Caco-2 (cell line): ENCODE results near the gene BCL10. TPM values are rescaled to one million over a fixed set of nuclear protein-coding genes. Genes with fewer than 3 reads are reported as not detected.
A peak's percentile ranks its signal among the peaks of the same experiment; 100 is the strongest.

Source experiments
- BruUV-seq: library from RNA; stranded (reverse); fragments of 400-500 nt; replicated peaks from 2 replicates; lab custom pipeline; 2021; lab: Mats Ljungman, UMichigan
- CTCF ChIA-PET: fragments of 300-600 bp; sonication (Branson Sonifier 250); formaldehyde crosslinking; loops from one replicate; lab custom pipeline; 2022; ENCODE audit warnings: antibody characterized with exemption; lab: Charles Lee
- POLR2A ChIA-PET: fragments of 300-600 bp; sonication (Branson Sonifier 250); formaldehyde crosslinking; loops from one replicate; lab custom pipeline; 2022; ENCODE audit warnings: antibody characterized with exemption; lab: Charles Lee
- DNase-seq, 2 experiments: peaks; one replicate each; pipeline versions ENCODE4 v3.0.0 to v3.0.0-alpha.2; 2020 to 2022
- H3K27me3 ChIP-seq: replicated peaks from 2 replicates; pipeline ENCODE4 v1.6.0; 2011; ENCODE audit warnings: low read length; ENCODE audit not compliant: control insufficient read depth, insufficient read depth
- H3K36me3 ChIP-seq: 2 replicates; pipeline ENCODE4 v1.5.1; 2011; ENCODE audit warnings: low read length; ENCODE audit not compliant: control insufficient read depth, insufficient read depth
- H3K4me1 ChIP-seq: fragments of 250-450 bp; sonication (Bioruptor Pico); 2 replicates; pipeline ENCODE4 v1.5.1; 2020; ENCODE audit warnings: mild to moderate bottlenecking
- H3K4me3 ChIP-seq: 2 replicates; pipeline ENCODE4 v1.5.1; 2011; ENCODE audit warnings: low read depth, mild to moderate bottlenecking, control low read depth, low read length
- H3K9me3 ChIP-seq: fragments of 250-450 bp; sonication (Bioruptor Pico); 2 replicates; pipeline ENCODE4 v1.5.1; 2020; ENCODE audit warnings: mild to moderate bottlenecking, moderate library complexity
- H3K27ac Mint-ChIP-seq: one replicate; pipeline ENCODE4 v1.8.0; 2022; ENCODE audit warnings: mixed read lengths; ENCODE audit not compliant: unreplicated experiment
- H3K27me3 Mint-ChIP-seq: one replicate; pipeline ENCODE4 v1.8.0; 2022; ENCODE audit warnings: mixed read lengths; ENCODE audit not compliant: insufficient read depth, unreplicated experiment
- H3K36me3 Mint-ChIP-seq: one replicate; pipeline ENCODE4 v1.8.0; 2022; ENCODE audit warnings: mild to moderate bottlenecking, mixed read lengths; ENCODE audit not compliant: insufficient read depth, unreplicated experiment
- H3K4me1 Mint-ChIP-seq: one replicate; pipeline ENCODE4 v1.8.0; 2022; ENCODE audit warnings: low read depth, mixed read lengths; ENCODE audit not compliant: unreplicated experiment
- H3K4me3 Mint-ChIP-seq: one replicate; pipeline ENCODE4 v1.8.0; 2022; ENCODE audit warnings: mild to moderate bottlenecking, moderate library complexity, mixed read lengths; ENCODE audit not compliant: unreplicated experiment
- H3K9me3 Mint-ChIP-seq: one replicate; pipeline ENCODE4 v1.8.0; 2022; ENCODE audit warnings: mixed read lengths; ENCODE audit not compliant: unreplicated experiment
- CTCF ChIP-seq, 2 experiments: fragments of 200-600 bp in 1 of 2; IDR thresholded peaks; 1 replicate in 1 of 2; 2 replicates in 1 of 2; pipeline versions ENCODE4 v1.5.1 to v1.8.0; 2011 to 2022; ENCODE audit warnings: antibody characterized with exemption in 1 of 2, control low read depth in 1 of 2, inconsistent platforms in 1 of 2, low read depth in 1 of 2, low read length in 1 of 2, mild to moderate bottlenecking in 1 of 2, moderate library complexity in 1 of 2; ENCODE audit not compliant: insufficient read depth in 1 of 2, severe bottlenecking in 1 of 2, unreplicated experiment in 1 of 2
- intact Hi-C: fragments of 100-400 bp; cut with micrococcal nuclease; formaldehyde crosslinking; loops from one replicate; pipeline ENCODE4 v1.10.0; 2022; ENCODE audit not compliant: unreplicated experiment
- total RNA-seq: library from RNA; stranded (reverse); gene quantifications from 2 replicates; pipeline ENCODE4 v1.2.3, GENCODE V29; 2022

The BCL10 gene
- total RNA-seq, 1 experiment from 2014 or later = 18.1 TPM

- H3K9me3 Mint-ChIP-seq = no peaks in the 10 kb centered on the region
- peak overlapping the region; percentile 76 for H3K27ac Mint-ChIP-seq
- DNase-seq = no peak
- POLR2A ChIA-PET = no interaction called here
- CTCF ChIA-PET = no interaction called here
- Histone ChIP-seq H3K4me1 (peaks cover 24% of the 10 kb centered on the region), H3K9me3 (no peaks in the 10 kb centered on the region), H3K27me3 (no peaks in the 10 kb centered on the region), H3K4me3 (no peak overlapping the region), H3K36me3 (no peaks in the 10 kb centered on the region)
- BruUV-seq = no TSS peak
- H3K4me1 Mint-ChIP-seq = peaks cover 35% of the 10 kb centered on the region
- intact Hi-C loops = no loop called here
- no peaks in the 10 kb centered on the region for H3K27me3 Mint-ChIP-seq
- TF ChIP-seq CTCF (IDR thresholded peaks at IDR 0.05; ENCODE audit: insufficient read depth in 1 of 2, low read depth in 1 of 2, low read length in 1 of 2, severe bottlenecking in 1 of 2, unreplicated experiment in 1 of 2) = no peak
- peak overlapping the region; percentile 39 for H3K4me3 Mint-ChIP-seq
- peaks cover 43% of the 10 kb centered on the region for H3K36me3 Mint-ChIP-seq
Measured at GRCh38 chr1:85268801-85269585, 7.4 kb downstream of the BCL10 start.

GRCh38 chr1:85267313-85267712 is 9.1 kb downstream of the BCL10 start:
- Histone ChIP-seq H3K4me3 (no peak overlapping the region), H3K36me3 (no peaks in the 10 kb centered on the region), H3K4me1 (peaks cover 24% of the 10 kb centered on the region), H3K27me3 (no peaks in the 10 kb centered on the region), H3K9me3 (no peaks in the 10 kb centered on the region)
- Mint-ChIP-seq H3K4me3 (no peak overlapping the region), H3K4me1 (peaks cover 22% of the 10 kb centered on the region), H3K27ac (no peak overlapping the region), H3K27me3 (no peaks in the 10 kb centered on the region), H3K36me3 (peaks cover 46% of the 10 kb centered on the region), H3K9me3 (no peaks in the 10 kb centered on the region)
- intact Hi-C loops = no loop called here
- ChIA-PET CTCF (no interaction called here), POLR2A (no interaction called here)
- DNase-seq = no peak
- BruUV-seq = no TSS peak
- no peak for TF ChIP-seq CTCF (IDR thresholded peaks at IDR 0.05; ENCODE audit: insufficient read depth in 1 of 2, low read depth in 1 of 2, low read length in 1 of 2, severe bottlenecking in 1 of 2, unreplicated experiment in 1 of 2)

DNA sequence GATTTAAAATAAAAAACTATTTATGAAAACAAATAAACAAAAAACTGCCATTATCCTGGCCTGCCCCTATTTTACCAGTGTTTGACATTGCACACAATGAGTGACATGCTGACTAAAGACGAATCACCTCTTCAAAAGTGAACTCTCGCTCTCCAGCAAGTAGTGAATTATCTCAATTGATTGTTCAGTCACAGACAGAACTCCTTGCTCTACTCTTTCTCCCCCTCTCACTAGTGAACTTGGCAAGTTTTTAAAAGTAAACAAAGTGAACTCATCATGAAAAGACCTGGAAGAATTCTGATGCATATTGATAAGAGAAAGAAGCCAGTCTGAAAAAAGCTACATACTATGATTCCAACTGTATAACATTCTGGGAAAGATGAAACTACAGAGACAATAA is 12.3 kb downstream of the BCL10 start:
- H3K4me1 Mint-ChIP-seq = peaks cover 13% of the 10 kb centered on the region
- H3K27me3 Mint-ChIP-seq = no peaks in the 10 kb centered on the region
- no peak overlapping the region for H3K4me3 Mint-ChIP-seq
- Histone ChIP-seq H3K4me1 (peaks cover 4% of the 10 kb centered on the region; the same call in 1 of the 2 replicates), H3K27me3 (no peaks in the 10 kb centered on the region), H3K4me3 (no peak overlapping the region), H3K36me3 (no peaks in the 10 kb centered on the region), H3K9me3 (no peaks in the 10 kb centered on the region)
- TF ChIP-seq CTCF (IDR thresholded peaks at IDR 0.05; ENCODE audit: insufficient read depth in 1 of 2, low read depth in 1 of 2, low read length in 1 of 2, severe bottlenecking in 1 of 2, unreplicated experiment in 1 of 2) = no peak
- peaks cover 43% of the 10 kb centered on the region for H3K36me3 Mint-ChIP-seq
- POLR2A ChIA-PET = interaction anchor here (1.2 kb wide), 1 partner anchor 12 kb away, joined by 3 read pairs; the partner anchor contains the start of gene BCL10
- no peak for DNase-seq
- BruUV-seq = no TSS peak
- intact Hi-C loops = no loop called here
- no peak overlapping the region for H3K27ac Mint-ChIP-seq
- CTCF ChIA-PET = no interaction called here
- no peaks in the 10 kb centered on the region for H3K9me3 Mint-ChIP-seq
